T-cell (primary cell): Measurements from ENCODE around the gene RAX. TPM values are rescaled to one million over a fixed set of nuclear protein-coding genes. Genes with fewer than 3 reads are reported as not detected.

ENCODE experiments used
- ATAC-seq, 4 experiments: fragments of 200-7000 bp in 3 of 4; fragments of 150-1000 bp in 1 of 4; cut with Tn5 transposase; replicated peaks in 1 of 4; 1 replicate in 3 of 4; 2 replicates in 1 of 4; pipeline ENCODE4 v1.10.0; 2021; ENCODE audit warnings: moderate library complexity in 3 of 4, mild to moderate bottlenecking in 2 of 4, moderate number of reproducible peaks in 1 of 4
- CTCF ChIA-PET, 2 donors: fragments of 300-600 bp; sonication (Branson Sonifier 250); formaldehyde crosslinking; loops; one replicate each; lab custom pipeline; 2022; ENCODE audit warnings: antibody characterized with exemption in 2 of 2; lab: Charles Lee
- POLR2A ChIA-PET, 2 donors: fragments of 300-600 bp; sonication (Branson Sonifier 250); formaldehyde crosslinking; loops; one replicate each; lab custom pipeline; 2022; ENCODE audit warnings: antibody characterized with exemption in 2 of 2; lab: Charles Lee
- DNase-seq, 35 experiments: peaks; one replicate each; pipeline versions ENCODE4 v3.0.0 to v3.0.0-alpha.2; 2013 to 2023
- H3K27ac ChIP-seq: one replicate; pipeline ENCODE4 v1.5.1; 2013; ENCODE audit warnings: low read length
- H3K27me3 ChIP-seq, 2 experiments: replicated peaks in 1 of 2; 1 replicate in 1 of 2; 2 replicates in 1 of 2; pipeline versions ENCODE4 v1.6.1 to v1.7.0; 2013; ENCODE audit warnings: low read length in 1 of 2, mixed read lengths in 1 of 2; ENCODE audit not compliant: control insufficient read depth in 2 of 2, insufficient read depth in 2 of 2; ENCODE audit errors: extremely low read depth in 1 of 2
- H3K36me3 ChIP-seq, 2 donors: 1 replicate in 1 of 2; 2 replicates in 1 of 2; pipeline versions ENCODE4 v1.6.1 to v1.7.0; 2013; ENCODE audit warnings: low read length in 1 of 2; ENCODE audit not compliant: control insufficient read depth in 2 of 2, insufficient read depth in 1 of 2; ENCODE audit errors: extremely low read depth in 1 of 2
- H3K4me1 ChIP-seq, 2 experiments: 1 replicate in 1 of 2; 2 replicates in 1 of 2; pipeline versions ENCODE4 v1.6.1 to v1.7.0; 2013; ENCODE audit warnings: low read length in 2 of 2, mixed read lengths in 1 of 2; ENCODE audit not compliant: insufficient read depth in 2 of 2, control insufficient read depth in 1 of 2; ENCODE audit errors: extremely low read depth in 1 of 2
- H3K4me3 ChIP-seq, 2 donors: 1 replicate in 1 of 2; 2 replicates in 1 of 2; pipeline versions ENCODE4 v1.5.1 to v1.7.0; 2013; ENCODE audit warnings: mild to moderate bottlenecking in 2 of 2, low read length in 1 of 2, moderate library complexity in 1 of 2; ENCODE audit not compliant: control insufficient read depth in 1 of 2; ENCODE audit errors: extremely low read depth in 1 of 2
- H3K9me3 ChIP-seq: 2 replicates; pipeline ENCODE4 v1.7.0; 2013
- H3K27ac Mint-ChIP-seq, 2 donors: one replicate each; pipeline ENCODE4 v1.8.0; 2020 to 2021; ENCODE audit warnings: mild to moderate bottlenecking in 2 of 2, mixed read lengths in 2 of 2
- H3K27me3 Mint-ChIP-seq, 2 donors: one replicate each; pipeline ENCODE4 v1.8.0; 2021 to 2022; ENCODE audit warnings: mixed read lengths in 2 of 2
- H3K36me3 Mint-ChIP-seq: one replicate; pipeline ENCODE4 v1.8.0; 2021; ENCODE audit warnings: mixed read lengths
- H3K4me1 Mint-ChIP-seq, 3 donors: one replicate each; pipeline ENCODE4 v1.8.0; 2020 to 2022; ENCODE audit warnings: mixed read lengths in 3 of 3, mild to moderate bottlenecking in 1 of 3
- H3K4me3 Mint-ChIP-seq, 3 donors: one replicate each; pipeline ENCODE4 v1.8.0; 2020 to 2022; ENCODE audit warnings: mild to moderate bottlenecking in 3 of 3, mixed read lengths in 3 of 3, moderate library complexity in 3 of 3
- H3K9me3 Mint-ChIP-seq, 3 donors: one replicate each; pipeline ENCODE4 v1.8.0; 2020 to 2022; ENCODE audit warnings: mixed read lengths in 3 of 3
- WGBS: methylation state at CpG from one replicate; pipeline ENCODE4 v1.1.5; 2013; ENCODE audit warnings: missing lambda C conversion rate; ENCODE audit not compliant: insufficient coverage; 5-methylcytosine and 5-hydroxymethylcytosine counted together
- total RNA-seq, 35 experiments: library from RNA in 6 of 35; stranded (reverse) in 6 of 35; fragments of 120-200 nt in 1 of 35; gene quantifications; one replicate each; pipeline versions ENCODE4 v1.2.1 to v1.2.4 and lab custom pipeline; 2013 to 2026

RAX gene
- total RNA-seq, result not detected
- not detected for total RNA-seq (2013)
- 0 to 0.12 (median 0) reads per million in 29 experiments for total RNA-seq (lab: John Stamatoyannopoulos, UW)

- H3K4me3 Mint-ChIP-seq, result peak within 1 kb of the TSS; percentile 9 to 73 (median 39)
- ChIA-PET POLR2A (no interaction called here), CTCF (no interaction called here)
- Histone ChIP-seq H3K36me3 (no peaks in the 10 kb centered on the region), H3K4me1 (peaks cover 0 to 29% of the 10 kb centered on the region in 2 experiments), H3K4me3 (peak within 1 kb of the TSS in 1 of 2 donors; percentile 20), H3K27ac (no peak within 1 kb of the TSS), H3K9me3 (no peaks in the 10 kb centered on the region), H3K27me3 (peaks cover 36 to 67% of the 10 kb centered on the region in 2 experiments)
- peaks cover 70 to 81% of the 10 kb centered on the region in 2 donors for H3K27me3 Mint-ChIP-seq
- no peaks in the 10 kb centered on the region for H3K36me3 Mint-ChIP-seq
- peak in 1 of 35 experiments; percentile 7 for DNase-seq
- 9% methylated on average over 85 of the region's 88 CpGs for WGBS
- no peaks in the 10 kb centered on the region for H3K9me3 Mint-ChIP-seq
- peaks cover 17 to 30% (median 23%) of the 10 kb centered on the region in 3 donors for H3K4me1 Mint-ChIP-seq
- ATAC-seq, result no peak
- H3K27ac Mint-ChIP-seq, result no peak within 1 kb of the TSS
Observed at GRCh38 chr18:59272891-59273758, at the start of gene RAX. RAX (minus strand) TSS chr18:59273454; CDS start chr18:59273206, 248 bp downstream.

GRCh38 chr18:59318460-59319050 lies 45.3 kb upstream of the RAX start, which contains the start of gene CPLX4:
CPLX4 (minus strand) TSS chr18:59318649; CDS start chr18:59318462, 187 bp downstream.
- H3K4me1 Mint-ChIP-seq, result no peaks in the 10 kb centered on the region
- H3K36me3 ChIP-seq, result no peaks in the 10 kb centered on the region
- ATAC-seq (no peak), DNase-seq (no peak)
- H3K27me3 Mint-ChIP-seq, result peaks cover 9 to 18% of the 10 kb centered on the region in 2 donors
- no peaks in the 10 kb centered on the region for H3K4me1 ChIP-seq
- H3K36me3 Mint-ChIP-seq, result no peaks in the 10 kb centered on the region
- WGBS, result 100% methylated on average over 1 of the region's 4 CpGs
- H3K27ac Mint-ChIP-seq, result no peak within 1 kb of the TSS
- H3K9me3 ChIP-seq, result no peaks in the 10 kb centered on the region
- H3K9me3 Mint-ChIP-seq, result no peaks in the 10 kb centered on the region
- H3K4me3 Mint-ChIP-seq, result no peak within 1 kb of the TSS
- POLR2A ChIA-PET, result no interaction called here
- CTCF ChIA-PET, result interaction anchor here (0.9 to 1.3 kb wide), 3 partner anchors 8 to 84 kb away, joined by 3 to 9 read pairs (median 4); no protein-coding TSS in a partner anchor
- H3K27me3 ChIP-seq, result no peaks in the 10 kb centered on the region
- no peak within 1 kb of the TSS for H3K27ac ChIP-seq
- H3K4me3 ChIP-seq, result no peak within 1 kb of the TSS

- no peak overlapping the region for H3K4me3 ChIP-seq
- ATAC-seq, result no peak
- peaks cover 0 to 9% of the 10 kb centered on the region in 2 experiments for H3K4me1 ChIP-seq
- no peak overlapping the region for H3K4me3 Mint-ChIP-seq
- peaks cover 2 to 19% of the 10 kb centered on the region in 2 experiments for H3K27me3 ChIP-seq
- H3K27ac ChIP-seq, result no peak overlapping the region
- no peaks in the 10 kb centered on the region for H3K36me3 Mint-ChIP-seq
- peaks cover 37 to 48% of the 10 kb centered on the region in 2 donors for H3K27me3 Mint-ChIP-seq
- ChIA-PET POLR2A (no interaction called here), CTCF (interaction anchor here (0.5 to 4.5 kb wide), 2 partner anchors 85 to 91 kb away, joined by 4 to 57 read pairs; no protein-coding TSS in a partner anchor)
- DNase-seq, result no peak
- H3K9me3 ChIP-seq, result no peaks in the 10 kb centered on the region
- H3K27ac Mint-ChIP-seq, result no peak overlapping the region
- WGBS, result 89% methylated on average over 3 of the region's 7 CpGs
- H3K36me3 ChIP-seq, result no peaks in the 10 kb centered on the region
- no peaks in the 10 kb centered on the region for H3K9me3 Mint-ChIP-seq
- peaks cover 0 to 3% (median 2%) of the 10 kb centered on the region in 3 donors for H3K4me1 Mint-ChIP-seq
Observed at GRCh38 chr18:59311631-59312030, 38.4 kb upstream of the RAX start.

GRCh38 chr18:59308938-59309260 lies 35.6 kb upstream of the RAX start:
- no peak overlapping the region for H3K27ac ChIP-seq
- H3K4me3 Mint-ChIP-seq, result peak overlapping the region in 2 of 3 donors; percentile 48 to 49
- ATAC-seq (no peak), DNase-seq (no peak)
- ChIA-PET POLR2A (no interaction called here), CTCF (interaction anchor here (3.4 to 4.5 kb wide), 2 partner anchors 93 to 94 kb away, joined by 51 to 57 read pairs; no protein-coding TSS in a partner anchor)
- peaks cover 40 to 54% of the 10 kb centered on the region in 2 donors for H3K27me3 Mint-ChIP-seq
- H3K27ac Mint-ChIP-seq, result no peak overlapping the region
- no peaks in the 10 kb centered on the region for H3K36me3 ChIP-seq
- no peaks in the 10 kb centered on the region for H3K9me3 Mint-ChIP-seq
- no peaks in the 10 kb centered on the region for H3K9me3 ChIP-seq
- H3K36me3 Mint-ChIP-seq, result no peaks in the 10 kb centered on the region
- H3K4me1 Mint-ChIP-seq, result peaks cover 0 to 3% (median 2%) of the 10 kb centered on the region in 3 donors
- peak overlapping the region; percentile 27 to 45 for H3K4me3 ChIP-seq
- H3K27me3 ChIP-seq, result peaks cover 2 to 26% of the 10 kb centered on the region in 2 experiments
- H3K4me1 ChIP-seq, result peaks cover 0 to 9% of the 10 kb centered on the region in 2 experiments
- no CpG with 5 or more reads among the region's 5 CpGs for whole genome bisulfite sequencing

- CTCF ChIA-PET, result interaction anchor here (0.6 to 4.5 kb wide), 7 partner anchors 10 to 136 kb away, joined by 3 to 57 read pairs (median 6); partner anchors contain the start of gene CPLX4 (in 1 of the 2)
- WGBS, result 2% methylated on average over 38 of the region's 46 CpGs
Observed at GRCh38 chr18:59308248-59308937, 35.1 kb upstream of the RAX start.

More at GRCh38 chr18:59308248-59308937, 35.1 kb upstream of the RAX start:
- POLR2A ChIA-PET, result interaction anchor here in 1 of 2 donors (0.7 kb wide), 1 partner anchor 474 kb away, joined by 6 read pairs; no protein-coding TSS in a partner anchor
- H3K4me3 Mint-ChIP-seq, result peak overlapping the region; percentile 44 to 49 (median 48)
- no peak overlapping the region for H3K27ac Mint-ChIP-seq
- H3K9me3 Mint-ChIP-seq, result no peaks in the 10 kb centered on the region
- no peaks in the 10 kb centered on the region for H3K36me3 Mint-ChIP-seq
- peaks cover 0 to 9% of the 10 kb centered on the region in 2 experiments for H3K4me1 ChIP-seq
- peaks cover 35 to 54% of the 10 kb centered on the region in 2 donors for H3K27me3 Mint-ChIP-seq
- no peaks in the 10 kb centered on the region for H3K9me3 ChIP-seq
- peaks cover 0 to 3% (median 2%) of the 10 kb centered on the region in 3 donors for H3K4me1 Mint-ChIP-seq
- peaks cover 2 to 26% of the 10 kb centered on the region in 2 experiments for H3K27me3 ChIP-seq
- no peaks in the 10 kb centered on the region for H3K36me3 ChIP-seq
- H3K27ac ChIP-seq, result no peak overlapping the region
- peak overlapping the region; percentile 27 to 45 for H3K4me3 ChIP-seq
- ATAC-seq (peak; percentile 83 to 91 (median 86)), DNase-seq (peak; percentile 1 to 73 (median 45))
